Activated naive CD4-positive, alpha-beta T cell treated with anti-CD3 and anti-CD28 coated beads, Interleukin-2, amount 50 U/mL, for 16 hours (primary cell): ENCODE measurements around the gene FGF14.

Experiments used
- DNase-seq: peaks from one replicate; pipeline ENCODE4 v3.0.0-alpha.2; 2020

Gene FGF14

GRCh38 chr13:102361113-102361512 is 40.7 kb downstream of the FGF14 start:
- no peak for DNase-seq

GRCh38 chr13:102359264-102359663 is 42.6 kb downstream of the FGF14 start:
- DNase-seq, result no peak

DNA sequence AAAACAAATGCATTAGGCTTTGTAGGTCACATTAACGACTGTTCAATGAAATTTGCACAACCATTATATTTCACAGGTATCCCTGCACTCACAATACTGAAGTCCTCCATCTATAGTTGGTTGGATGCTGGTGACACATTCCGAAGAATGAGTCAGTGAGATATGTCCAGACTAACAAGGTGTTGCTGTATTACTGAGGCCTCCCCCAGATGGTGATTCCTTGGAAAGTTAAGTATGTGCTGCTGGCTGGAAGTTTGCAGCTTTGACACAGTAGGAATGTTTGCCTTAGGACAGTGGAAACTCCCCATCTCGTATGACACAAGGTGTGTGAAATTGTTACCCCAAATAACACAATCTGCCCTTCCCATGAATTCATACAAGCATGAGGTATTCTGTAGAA is 46.6 kb downstream of the FGF14 start:
- no peak for DNase-seq

- DNase-seq, result no peak
Observed at GRCh38 chr13:102354011-102354410, 47.8 kb downstream of the FGF14 start.

- DNase-seq, result no peak
Observed at GRCh38 chr13:102351521-102351920, 50.3 kb downstream of the FGF14 start.

GRCh38 chr13:102347490-102347889 is 54.4 kb downstream of the FGF14 start:
- DNase-seq, result no peak

DNA sequence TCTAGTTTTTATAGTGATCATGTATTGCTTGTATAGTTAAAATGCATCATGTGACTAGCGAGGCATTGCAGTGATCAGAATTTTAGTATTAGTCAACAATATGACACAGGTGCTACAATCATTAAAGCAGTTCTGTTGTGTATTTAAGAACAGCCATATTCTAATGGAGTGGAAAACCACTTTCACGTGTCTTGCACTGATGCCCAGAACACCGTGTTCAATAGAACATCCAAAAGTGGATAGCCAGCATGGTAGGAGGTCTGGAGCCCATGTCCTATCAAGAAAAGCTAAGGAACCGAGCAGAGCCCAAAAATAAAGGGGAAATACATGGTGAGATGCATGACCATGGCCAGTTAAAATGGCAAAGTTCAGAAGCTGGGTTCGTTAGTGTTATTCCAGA is 55.1 kb downstream of the FGF14 start:
- DNase-seq, result no peak

DNA sequence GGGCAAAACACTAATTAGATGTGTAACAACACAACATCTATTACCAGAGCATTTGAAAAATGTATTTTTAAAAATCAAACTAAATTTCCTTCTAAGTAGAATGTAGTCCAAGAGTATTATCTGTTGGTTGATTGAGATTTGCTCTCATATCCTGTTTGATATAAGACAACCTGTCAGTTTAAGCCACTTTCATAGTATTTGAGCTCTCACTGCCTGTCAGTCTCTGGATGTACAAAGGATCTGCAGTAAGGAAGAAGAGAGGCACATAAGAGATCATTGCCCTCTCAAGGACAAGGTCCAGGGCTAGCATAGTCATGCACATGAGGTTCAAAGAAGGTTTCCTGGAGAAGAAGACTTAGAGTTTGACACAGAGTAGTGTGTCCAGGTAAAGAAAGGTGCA is 57.4 kb downstream of the FGF14 start:
- no peak for DNase-seq

DNA sequence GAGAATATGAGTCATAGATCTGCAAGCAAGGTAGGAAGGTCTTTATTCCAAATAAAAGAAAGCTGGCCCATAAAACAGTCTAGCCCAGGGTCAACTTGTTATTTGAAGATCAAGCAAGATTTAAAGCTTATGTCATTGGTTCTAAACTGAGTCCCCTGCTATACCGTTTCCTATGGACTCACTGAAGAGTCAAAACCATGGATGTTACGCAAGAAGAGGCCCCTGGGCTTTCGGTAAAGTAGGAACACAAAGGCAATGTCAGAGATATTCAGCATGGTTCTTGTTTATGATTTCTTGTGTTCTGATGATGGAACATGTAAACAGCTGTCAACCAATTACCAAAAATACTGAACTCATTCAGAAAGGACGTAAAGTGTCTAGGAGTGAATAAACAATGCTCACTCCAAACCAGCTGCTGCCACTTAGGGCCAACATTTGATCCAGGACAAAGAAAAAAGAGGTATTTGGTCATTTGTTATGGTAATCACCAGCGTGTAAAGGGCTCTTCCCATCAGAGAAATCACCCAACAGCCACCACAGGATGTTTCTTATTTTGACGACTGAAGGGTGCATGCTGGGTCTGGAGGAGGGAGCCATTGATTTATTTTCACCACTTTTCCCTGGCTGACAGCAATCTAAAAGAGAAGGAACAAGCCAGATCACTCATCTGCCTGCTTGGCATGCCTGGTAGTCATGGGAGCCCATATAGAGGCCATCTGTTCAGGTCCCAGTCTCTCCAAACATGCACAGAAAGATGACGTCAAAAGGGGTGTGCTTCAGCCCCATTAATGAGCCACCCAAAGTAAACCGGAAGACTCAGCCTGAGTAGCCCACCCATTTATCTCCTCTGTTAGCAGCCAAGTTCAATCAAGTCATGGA is 68.3 kb downstream of the FGF14 start:
- no peak for DNase-seq

GRCh38 chr13:102328909-102329308 is 72.9 kb downstream of the FGF14 start:
- DNase-seq, result no peak

DNA sequence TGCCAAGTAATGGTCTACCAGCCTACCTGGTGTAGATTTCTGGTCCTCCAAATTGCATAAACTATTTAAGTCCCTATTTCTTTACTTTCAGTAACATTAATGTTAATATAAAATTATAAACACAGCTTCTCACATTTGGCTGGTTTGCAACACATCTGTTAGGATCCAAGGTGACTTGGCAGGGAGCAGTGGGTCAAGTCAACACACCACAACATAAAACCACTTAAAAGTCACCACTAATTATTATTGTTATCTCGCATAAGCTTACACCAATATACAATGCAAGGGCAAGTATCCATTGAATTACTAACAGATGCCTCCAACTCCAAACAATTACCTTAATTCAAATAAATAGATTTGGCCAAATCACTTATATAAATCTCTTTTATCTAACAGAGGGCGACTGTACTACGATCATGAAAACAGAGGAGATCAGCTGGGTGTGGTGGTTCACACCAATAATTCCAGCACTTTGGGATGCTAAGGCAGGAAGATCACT is 74.7 kb downstream of the FGF14 start:
- no peak for DNase-seq

DNA sequence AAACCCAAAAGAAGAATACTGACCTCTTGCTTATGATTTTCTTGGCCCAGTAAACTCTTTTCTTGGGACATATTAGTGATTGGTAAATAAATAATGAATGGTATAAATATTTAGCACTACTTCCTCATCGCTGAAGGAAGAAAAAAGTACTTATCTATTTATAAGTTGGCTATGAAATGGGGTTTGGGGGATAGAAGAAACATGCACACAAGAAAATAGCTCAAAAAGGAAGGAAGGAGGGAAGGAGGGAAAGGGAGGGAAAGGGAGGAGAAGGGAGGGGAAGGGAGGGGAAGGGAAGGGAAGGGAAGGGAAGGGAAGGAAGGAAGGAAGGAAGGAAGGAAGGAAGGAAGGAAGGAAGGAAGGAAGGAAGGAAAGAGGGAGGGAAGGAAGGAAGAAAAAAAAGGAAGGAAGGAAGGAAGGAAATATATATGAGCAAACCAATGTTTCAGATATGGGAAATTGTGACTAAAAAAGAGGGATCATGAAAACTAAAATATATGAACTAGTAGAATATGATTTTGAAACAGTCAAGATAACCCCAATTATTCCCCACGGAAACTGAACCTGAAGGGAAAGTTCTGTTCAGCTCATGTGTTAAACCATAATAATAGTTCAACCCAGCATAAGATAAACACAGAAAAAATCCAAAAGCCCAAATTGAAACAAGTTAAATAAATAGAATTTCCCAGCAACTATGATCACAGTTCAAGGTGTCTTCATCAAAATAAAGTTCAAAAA is 75.3 kb downstream of the FGF14 start:
- DNase-seq, result no peak

- DNase-seq, result no peak
Observed at GRCh38 chr13:102325321-102325720, 76.5 kb downstream of the FGF14 start.

DNA sequence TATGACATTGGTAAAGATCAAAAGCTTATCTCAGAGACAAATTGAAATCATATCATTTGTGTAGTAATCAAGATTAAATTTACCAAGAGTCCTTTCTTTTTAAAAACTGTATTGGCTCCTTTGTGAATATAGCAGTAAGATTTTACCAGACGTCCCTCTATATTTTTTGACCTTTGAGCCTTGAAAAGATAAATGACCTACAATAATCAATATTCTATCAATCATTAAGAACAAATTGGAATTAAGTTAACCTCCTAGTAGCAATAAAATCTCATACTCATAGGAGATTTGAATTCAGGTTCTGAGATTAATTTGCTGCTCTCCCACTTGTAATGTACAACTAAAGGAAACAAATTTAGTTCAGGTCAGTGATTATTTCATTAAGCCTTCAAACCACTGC is 78.3 kb downstream of the FGF14 start:
- no peak for DNase-seq

DNA sequence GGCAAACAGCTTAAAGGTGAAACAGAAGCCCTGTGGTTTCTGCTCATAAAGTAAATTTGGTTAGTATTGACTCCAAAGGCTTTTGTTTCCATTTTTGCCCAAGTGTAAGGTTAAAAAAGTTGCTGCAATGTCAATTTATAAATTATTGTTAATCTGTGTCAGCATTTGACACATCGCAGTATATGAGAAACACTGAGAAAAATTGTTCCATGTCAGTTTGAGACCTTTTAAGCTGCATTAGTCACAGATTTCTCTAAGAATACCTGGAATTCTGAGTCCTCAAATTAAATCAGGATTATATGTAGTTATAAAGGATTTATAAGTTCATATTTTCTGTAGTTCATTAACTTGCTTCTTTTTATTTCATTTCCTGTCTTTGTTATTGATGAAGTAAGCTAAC is 78.8 kb downstream of the FGF14 start:
- no peak for DNase-seq

- DNase-seq, result no peak
Observed at GRCh38 chr13:102322211-102322610, 79.6 kb downstream of the FGF14 start.

DNA sequence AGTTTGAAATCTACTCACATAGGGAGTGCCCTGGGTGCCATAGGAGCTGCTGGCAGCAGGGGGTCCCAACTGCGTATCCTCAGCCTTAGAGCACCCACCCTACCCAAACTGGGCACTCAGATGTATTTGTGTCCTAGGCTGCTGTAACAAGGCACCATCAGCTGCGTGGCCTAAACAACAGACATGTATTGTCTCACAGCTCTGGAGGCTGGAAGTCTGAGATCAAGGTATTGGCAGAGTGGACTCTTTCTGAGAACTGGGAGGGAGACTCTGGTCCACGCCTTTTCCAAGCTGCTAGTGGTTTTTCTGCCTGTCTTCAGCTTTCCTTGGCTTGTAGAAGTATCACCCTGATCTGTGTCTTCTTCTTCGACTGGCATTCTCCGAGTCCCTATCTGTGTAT is 83.6 kb downstream of the FGF14 start:
- DNase-seq, result no peak

DNA sequence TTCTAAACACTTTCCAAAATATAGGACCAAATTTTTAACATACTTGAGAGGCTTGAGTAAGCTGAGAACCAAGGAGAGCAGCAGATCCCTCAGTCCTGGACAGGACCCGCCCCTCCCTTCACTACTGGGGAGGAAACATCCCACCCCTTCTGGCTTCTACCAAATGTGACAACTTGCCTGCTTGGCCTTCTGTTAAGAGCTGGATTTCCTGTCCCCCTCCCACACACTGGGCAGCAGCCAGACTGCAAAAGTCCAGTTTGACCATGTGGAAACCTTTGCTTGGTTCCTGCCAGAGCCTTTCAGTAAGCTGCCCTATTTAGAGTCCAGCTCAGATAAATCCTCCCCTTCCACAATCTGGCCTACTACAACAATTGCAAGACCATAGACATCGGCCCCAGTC is 84.3 kb downstream of the FGF14 start:
- no peak for DNase-seq

DNA sequence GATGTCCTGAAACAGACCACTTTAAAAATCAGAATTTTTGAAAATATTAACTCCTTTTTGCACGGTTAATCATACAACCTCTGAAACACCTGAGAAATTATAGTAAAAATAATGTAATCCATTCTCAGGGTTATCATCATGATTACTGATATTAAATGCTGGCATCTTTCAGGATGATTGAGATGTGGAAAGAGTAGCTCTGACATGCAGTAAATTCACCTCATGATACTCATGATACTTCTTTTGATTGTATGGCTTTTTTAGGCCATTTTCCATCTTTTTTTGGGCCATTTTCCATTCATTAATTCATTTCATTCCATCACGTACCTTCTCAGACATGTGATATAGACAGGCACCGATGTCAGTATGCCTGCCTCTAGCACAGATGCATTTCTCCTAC is 85.1 kb downstream of the FGF14 start:
- DNase-seq, result no peak

- DNase-seq, result no peak
Observed at GRCh38 chr13:102312841-102313240, 89.0 kb downstream of the FGF14 start.

DNA sequence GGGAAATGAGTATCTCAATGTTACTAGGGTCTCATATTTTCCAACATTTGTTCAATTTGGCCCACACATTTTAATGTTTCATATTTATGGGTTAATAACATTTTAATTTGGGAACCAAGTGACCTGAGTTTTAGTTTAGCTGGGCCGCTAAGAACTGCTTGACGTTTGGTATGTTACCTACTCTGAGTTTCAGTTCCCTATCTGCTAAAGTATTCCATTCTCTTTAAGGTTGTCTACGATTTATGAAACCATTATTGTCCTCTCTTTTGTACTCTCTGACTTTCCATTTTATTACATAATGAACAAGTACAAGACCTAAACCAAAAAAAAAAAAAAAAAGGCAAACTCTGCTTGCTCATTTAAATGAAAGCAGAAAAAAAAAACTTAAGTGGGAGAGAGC is 89.9 kb downstream of the FGF14 start:
- DNase-seq, result no peak

GRCh38 chr13:102311419-102311796 is 90.4 kb downstream of the FGF14 start:
- no peak for DNase-seq

GRCh38 chr13:102310691-102311418 is 91.0 kb downstream of the FGF14 start:
- no peak for DNase-seq

- DNase-seq, result no peak
Observed at GRCh38 chr13:102309110-102309509, 92.7 kb downstream of the FGF14 start.
